ENCODE results near the gene PCDHGB3.
"Not testable (repeated sequence)": the region's sequence is repeated elsewhere in the genome, so short reads cannot be mapped to it uniquely, and the experiment has no call there.

PCDHGB3 gene

GRCh38 chr5:141369994-141370848 is at the start of gene PCDHGB3:
TSS of gene PCDHGB3 (plus strand) at chr5:141370242. CDS start at chr5:141370395, 153 bp downstream.
- TF ChIP-seq CTCF (IDR thresholded peaks at IDR 0.05; ENCODE audit: low read depth, low read length, missing control alignments): peak; percentile 72
- DNase-seq (ENCODE audit: low read depth): peak; percentile 60
- peak within 1 kb of the TSS; percentile 58 for H3K4me3 ChIP-seq (ENCODE audit: low read depth, low read length)

- no peak for DNase-seq (ENCODE audit: low read depth)
- TF ChIP-seq CTCF (IDR thresholded peaks at IDR 0.05; ENCODE audit: low read depth, low read length, missing control alignments): no peak
- no peak overlapping the region for H3K4me3 ChIP-seq (ENCODE audit: low read depth, low read length)
Observed at GRCh38 chr5:141322261-141322660, 47.8 kb upstream of the PCDHGB3 start.

GRCh38 chr5:141326088-141326854 is 43.8 kb upstream of the PCDHGB3 start:
- H3K4me3 ChIP-seq (ENCODE audit: low read depth, low read length): peak overlapping the region; percentile 67
- peak; percentile 71 for TF ChIP-seq CTCF (IDR thresholded peaks at IDR 0.05; ENCODE audit: low read depth, low read length, missing control alignments)
- DNase-seq (ENCODE audit: low read depth): peak; percentile 51

GRCh38 chr5:141328231-141328630 is 41.8 kb upstream of the PCDHGB3 start:
- no peak for DNase-seq (ENCODE audit: low read depth)
- no peak for TF ChIP-seq CTCF (IDR thresholded peaks at IDR 0.05; ENCODE audit: low read depth, low read length, missing control alignments)
- H3K4me3 ChIP-seq (ENCODE audit: low read depth, low read length): no peak overlapping the region

- DNase-seq (ENCODE audit: low read depth): no peak
- H3K4me3 ChIP-seq (ENCODE audit: low read depth, low read length): no peak within 1 kb of the TSS
- TF ChIP-seq CTCF (IDR thresholded peaks at IDR 0.05; ENCODE audit: low read depth, low read length, missing control alignments): peak; percentile 35
Observed at GRCh38 chr5:141330299-141331080, 39.6 kb upstream of the PCDHGB3 start, which contains the start of gene PCDHGA1. TSS of gene PCDHGA1 (plus strand) at chr5:141330514.

GRCh38 chr5:141332571-141332970 is 37.5 kb upstream of the PCDHGB3 start:
- H3K4me3 ChIP-seq (ENCODE audit: low read depth, low read length); DNase-seq (ENCODE audit: low read depth): not testable (repeated sequence)

All from GM12864 (cell line).